CD4-positive, alpha-beta memory T cell (primary cell): ENCODE data around the gene AKR1C3. TPM values are rescaled to one million over a fixed set of nuclear protein-coding genes. Genes with fewer than 3 reads are reported as not detected.

Source experiments
- CTCF ChIA-PET: fragments of 350-600 bp; sonication (Branson Sonifier 250); formaldehyde crosslinking; loops from one replicate; lab custom pipeline; 2021; ENCODE audit warnings: inconsistent platforms; ENCODE audit not compliant: partially characterized antibody; lab: Charles Lee
- POLR2A ChIA-PET: fragments of 350-600 bp; sonication (Branson Sonifier 250); formaldehyde crosslinking; loops from one replicate; lab custom pipeline; 2021; ENCODE audit not compliant: partially characterized antibody; lab: Charles Lee
- DNase-seq, 5 donors: peaks; one replicate each; pipeline versions ENCODE4 v3.0.0 to v3.0.0-alpha.2; 2020 to 2022; ENCODE audit warnings: mixed read lengths in 1 of 5
- H3K27ac ChIP-seq: one replicate; pipeline ENCODE4 v1.7.0; 2013; ENCODE audit warnings: low read depth, low read length
- H3K27me3 ChIP-seq: 2 replicates; pipeline ENCODE4 v1.7.0; 2013; ENCODE audit warnings: mild to moderate bottlenecking, low read length, moderate library complexity; ENCODE audit not compliant: insufficient read depth
- H3K36me3 ChIP-seq: 2 replicates; pipeline ENCODE4 v1.7.0; 2013; ENCODE audit warnings: mild to moderate bottlenecking, low read length, moderate library complexity; ENCODE audit not compliant: insufficient read depth
- H3K4me1 ChIP-seq: 2 replicates; pipeline ENCODE4 v1.7.0; 2013; ENCODE audit warnings: mild to moderate bottlenecking, low read length, moderate library complexity; ENCODE audit not compliant: insufficient read depth
- H3K4me3 ChIP-seq, 2 donors: one replicate each; pipeline ENCODE4 v1.7.0; 2013; ENCODE audit warnings: low read length in 2 of 2, mild to moderate bottlenecking in 1 of 2
- H3K9me3 ChIP-seq, 2 donors: one replicate each; pipeline ENCODE4 v1.7.0; 2013; ENCODE audit warnings: low read length in 2 of 2, control low read depth in 1 of 2; ENCODE audit not compliant: control insufficient read depth in 1 of 2
- H3K27ac Mint-ChIP-seq, 7 donors: one replicate each; pipeline ENCODE4 v1.8.0; 2020 to 2021; ENCODE audit warnings: mixed read lengths in 7 of 7, mild to moderate bottlenecking in 6 of 7, inconsistent platforms in 3 of 7, moderate library complexity in 3 of 7
- H3K27me3 Mint-ChIP-seq, 2 donors: one replicate each; pipeline ENCODE4 v1.8.0; 2020 to 2021; ENCODE audit warnings: mixed read lengths in 2 of 2
- H3K36me3 Mint-ChIP-seq, 2 donors: one replicate each; pipeline ENCODE4 v1.8.0; 2020 to 2021; ENCODE audit warnings: mixed read lengths in 2 of 2, inconsistent platforms in 1 of 2, mild to moderate bottlenecking in 1 of 2
- H3K4me1 Mint-ChIP-seq, 4 donors: one replicate each; pipeline ENCODE4 v1.8.0; 2020 to 2021; ENCODE audit warnings: mixed read lengths in 4 of 4, mild to moderate bottlenecking in 1 of 4
- H3K4me3 Mint-ChIP-seq, 8 donors: one replicate each; pipeline ENCODE4 v1.8.0; 2020 to 2021; ENCODE audit warnings: mixed read lengths in 8 of 8, mild to moderate bottlenecking in 7 of 8, moderate library complexity in 6 of 8, inconsistent platforms in 3 of 8
- H3K9me3 Mint-ChIP-seq, 8 donors: one replicate each; pipeline ENCODE4 v1.8.0; 2020 to 2021; ENCODE audit warnings: mixed read lengths in 8 of 8, mild to moderate bottlenecking in 5 of 8, inconsistent platforms in 3 of 8, moderate library complexity in 1 of 8
- intact Hi-C: fragments of 100-400 bp; cut with micrococcal nuclease; formaldehyde crosslinking; loops from one replicate; pipeline ENCODE4 v1.15.1; 2023
- polyA plus RNA-seq, 2 donors: library from polyadenylated mRNA; unstranded; fragments of 300-500 nt; fragmentation: Illumina TruSeq; gene quantifications; one replicate each; pipeline ENCODE4 v1.2.3, GENCODE V29; 2021
- total RNA-seq, 2 experiments: library from RNA; stranded (reverse); gene quantifications; one replicate each; pipeline ENCODE4 v1.2.3, GENCODE V29; 2021

The AKR1C3 gene
- total and polyA plus RNA-seq, 4 experiments from 2014 or later: 3.4 to 19.4 (median 5.2) TPM

GRCh38 chr10:5076615-5077014 lies 17.6 kb upstream of the AKR1C3 start:
- H3K27me3 ChIP-seq: no peaks in the 10 kb centered on the region
- intact Hi-C loops: no loop called here
- no peaks in the 10 kb centered on the region for H3K4me1 ChIP-seq
- no peak overlapping the region for H3K27ac ChIP-seq
- Mint-ChIP-seq H3K4me3 (no peak overlapping the region), H3K9me3 (no peaks in the 10 kb centered on the region), H3K27ac (no peak overlapping the region), H3K27me3 (peaks cover 1 to 4% of the 10 kb centered on the region in 2 donors), H3K4me1 (no peaks in the 10 kb centered on the region), H3K36me3 (no peaks in the 10 kb centered on the region)
- no peak overlapping the region for H3K4me3 ChIP-seq
- DNase-seq: no peak
- ChIA-PET POLR2A (no interaction called here), CTCF (no interaction called here)
- H3K9me3 ChIP-seq: no peaks in the 10 kb centered on the region
- no peaks in the 10 kb centered on the region for H3K36me3 ChIP-seq

- no peak for DNase-seq
- Histone ChIP-seq H3K36me3 (no peaks in the 10 kb centered on the region), H3K9me3 (no peaks in the 10 kb centered on the region), H3K27me3 (no peaks in the 10 kb centered on the region), H3K4me1 (no peaks in the 10 kb centered on the region), H3K4me3 (no peak overlapping the region), H3K27ac (no peak overlapping the region)
- no peak overlapping the region for H3K27ac Mint-ChIP-seq
- ChIA-PET CTCF (no interaction called here), POLR2A (no interaction called here)
- H3K4me3 Mint-ChIP-seq: no peak overlapping the region
- H3K4me1 Mint-ChIP-seq: no peaks in the 10 kb centered on the region
- intact Hi-C loops: no loop called here
- peaks cover 1 to 4% of the 10 kb centered on the region in 2 donors for H3K27me3 Mint-ChIP-seq
- no peaks in the 10 kb centered on the region for H3K36me3 Mint-ChIP-seq
- H3K9me3 Mint-ChIP-seq: no peaks in the 10 kb centered on the region
These were observed 15.6 kb upstream of the AKR1C3 start for GRCh38 chr10:5078547-5079180.

- Mint-ChIP-seq H3K36me3 (no peaks in the 10 kb centered on the region), H3K4me3 (no peak overlapping the region), H3K9me3 (no peaks in the 10 kb centered on the region), H3K27me3 (peaks cover 1 to 4% of the 10 kb centered on the region in 2 donors), H3K4me1 (no peaks in the 10 kb centered on the region), H3K27ac (no peak overlapping the region)
- POLR2A ChIA-PET: no interaction called here
- CTCF ChIA-PET: no interaction called here
- Histone ChIP-seq H3K4me3 (no peak overlapping the region), H3K9me3 (no peaks in the 10 kb centered on the region), H3K27ac (no peak overlapping the region), H3K36me3 (no peaks in the 10 kb centered on the region), H3K27me3 (no peaks in the 10 kb centered on the region), H3K4me1 (no peaks in the 10 kb centered on the region)
- intact Hi-C loops: no loop called here
- no peak for DNase-seq
These were observed 14.8 kb upstream of the AKR1C3 start for GRCh38 chr10:5079306-5079830.

GRCh38 chr10:5079836-5080235 lies 14.4 kb upstream of the AKR1C3 start:
- no peaks in the 10 kb centered on the region for H3K9me3 Mint-ChIP-seq
- Histone ChIP-seq H3K4me3 (no peak overlapping the region), H3K27ac (no peak overlapping the region), H3K4me1 (no peaks in the 10 kb centered on the region), H3K36me3 (no peaks in the 10 kb centered on the region), H3K9me3 (no peaks in the 10 kb centered on the region), H3K27me3 (no peaks in the 10 kb centered on the region)
- H3K27me3 Mint-ChIP-seq: peaks cover 1 to 4% of the 10 kb centered on the region in 2 donors
- CTCF ChIA-PET: interaction anchor here (0.6 kb wide), 1 partner anchor 279 kb away, joined by 4 read pairs; no protein-coding TSS in a partner anchor
- POLR2A ChIA-PET: no interaction called here
- intact Hi-C loops: no loop called here
- no peaks in the 10 kb centered on the region for H3K36me3 Mint-ChIP-seq
- peak overlapping the region in 1 of 7 donors; percentile 57 for H3K27ac Mint-ChIP-seq
- no peak overlapping the region for H3K4me3 Mint-ChIP-seq
- no peaks in the 10 kb centered on the region for H3K4me1 Mint-ChIP-seq
- DNase-seq: no peak

GRCh38 chr10:5081091-5081490 lies 13.1 kb upstream of the AKR1C3 start:
- ChIA-PET CTCF (no interaction called here), POLR2A (no interaction called here)
- peaks cover 0 to 2% of the 10 kb centered on the region in 2 donors for H3K36me3 Mint-ChIP-seq
- no peak overlapping the region for H3K27ac Mint-ChIP-seq
- H3K4me1 ChIP-seq: no peaks in the 10 kb centered on the region
- H3K27ac ChIP-seq: no peak overlapping the region
- no peaks in the 10 kb centered on the region for H3K4me1 Mint-ChIP-seq
- H3K4me3 ChIP-seq: no peak overlapping the region
- no peak overlapping the region for H3K4me3 Mint-ChIP-seq
- DNase-seq: no peak
- peaks cover 0 to 6% (median 0%) of the 10 kb centered on the region in 8 donors for H3K9me3 Mint-ChIP-seq
- H3K9me3 ChIP-seq: no peaks in the 10 kb centered on the region
- H3K36me3 ChIP-seq: no peaks in the 10 kb centered on the region
- H3K27me3 ChIP-seq: no peaks in the 10 kb centered on the region
- H3K27me3 Mint-ChIP-seq: peaks cover 0 to 1% of the 10 kb centered on the region in 2 donors
- intact Hi-C loops: no loop called here

GRCh38 chr10:5088703-5089261 lies 5.4 kb upstream of the AKR1C3 start:
- Histone ChIP-seq H3K9me3 (no peaks in the 10 kb centered on the region), H3K27ac (no peak overlapping the region), H3K27me3 (no peaks in the 10 kb centered on the region), H3K36me3 (no peaks in the 10 kb centered on the region), H3K4me1 (no peaks in the 10 kb centered on the region), H3K4me3 (no peak overlapping the region)
- peaks cover 6 to 10% of the 10 kb centered on the region in 2 donors for H3K36me3 Mint-ChIP-seq
- H3K9me3 Mint-ChIP-seq: peaks cover 0 to 40% (median 11%) of the 10 kb centered on the region in 8 donors
- no peak overlapping the region for H3K4me3 Mint-ChIP-seq
- intact Hi-C loops: no loop called here
- H3K27ac Mint-ChIP-seq: no peak overlapping the region
- POLR2A ChIA-PET: interaction anchor here (1.4 kb wide), 1 partner anchor 195 kb away, joined by 3 read pairs; no protein-coding TSS in a partner anchor
- H3K27me3 Mint-ChIP-seq: peaks cover 6 to 10% of the 10 kb centered on the region in 2 donors
- CTCF ChIA-PET: interaction anchor here (1.4 to 2.8 kb wide), 3 partner anchors 11 to 239 kb away, joined by 4 to 9 read pairs (median 5); no protein-coding TSS in a partner anchor
- peaks cover 0 to 3% (median 1%) of the 10 kb centered on the region in 4 donors for H3K4me1 Mint-ChIP-seq
- no peak for DNase-seq

- peak in 3 of 5 donors; percentile 9 to 33 (median 27) for DNase-seq
- Histone ChIP-seq H3K4me3 (no peak overlapping the region), H3K27me3 (no peaks in the 10 kb centered on the region), H3K4me1 (peaks cover 7% of the 10 kb centered on the region), H3K9me3 (no peaks in the 10 kb centered on the region), H3K27ac (no peak overlapping the region), H3K36me3 (no peaks in the 10 kb centered on the region)
- Mint-ChIP-seq H3K4me3 (no peak overlapping the region), H3K9me3 (peaks cover 0 to 40% (median 11%) of the 10 kb centered on the region in 8 donors), H3K27ac (peak overlapping the region in 1 of 7 donors; percentile 12), H3K36me3 (peaks cover 6 to 10% of the 10 kb centered on the region in 2 donors), H3K27me3 (peaks cover 6 to 13% of the 10 kb centered on the region in 2 donors), H3K4me1 (peaks cover 3 to 9% (median 6%) of the 10 kb centered on the region in 4 donors)
- ChIA-PET POLR2A (interaction anchor here (1.4 kb wide), 1 partner anchor 194 kb away, joined by 3 read pairs; no protein-coding TSS in a partner anchor), CTCF (interaction anchor here (0.6 to 2.8 kb wide), 4 partner anchors 10 to 240 kb away, joined by 4 to 9 read pairs (median 5); no protein-coding TSS in a partner anchor)
- intact Hi-C loops: loop anchor here (5.0 to 10.0 kb wide), 3 partner anchors 245 to 292 kb away; no protein-coding TSS in a partner anchor
These were observed 4.3 kb upstream of the AKR1C3 start for GRCh38 chr10:5089865-5090264.
